Mucosa of rectum (tissue), 2 donors: Measurements from ENCODE around the gene TRMT112.

Experiments
- H3K27ac ChIP-seq, 2 donors: one replicate each; pipeline ENCODE4 v1.7.0; 2013; ENCODE audit warnings: inconsistent platforms in 2 of 2, low read depth in 2 of 2, low read length in 2 of 2
- H3K27me3 ChIP-seq, 2 donors: one replicate each; pipeline ENCODE4 v1.7.0; 2013; ENCODE audit warnings: low read length in 2 of 2; ENCODE audit not compliant: control insufficient read depth in 2 of 2, insufficient read depth in 2 of 2
- H3K36me3 ChIP-seq, 2 donors: one replicate each; pipeline ENCODE4 v1.7.0; 2013; ENCODE audit warnings: low read length in 2 of 2; ENCODE audit not compliant: control insufficient read depth in 2 of 2, insufficient read depth in 2 of 2
- H3K4me1 ChIP-seq, 2 donors: one replicate each; pipeline ENCODE4 v1.7.0; 2013; ENCODE audit warnings: low read length in 2 of 2, mild to moderate bottlenecking in 1 of 2; ENCODE audit not compliant: control insufficient read depth in 2 of 2, insufficient read depth in 2 of 2
- H3K4me3 ChIP-seq, 2 donors: one replicate each; pipeline ENCODE4 v1.7.0; 2013; ENCODE audit warnings: low read length in 2 of 2
- H3K9ac ChIP-seq, 2 donors: one replicate each; pipeline ENCODE4 v1.7.0; 2013; ENCODE audit warnings: low read length in 2 of 2, low read depth in 1 of 2, mild to moderate bottlenecking in 1 of 2
- H3K9me3 ChIP-seq, 2 donors: one replicate each; pipeline ENCODE4 v1.7.0; 2013; ENCODE audit warnings: low read length in 2 of 2; ENCODE audit not compliant: control insufficient read depth in 2 of 2
- donor health status: healthy.
- donor health status: Normal muscosa, but diverticular disease.

TRMT112 gene

DNA sequence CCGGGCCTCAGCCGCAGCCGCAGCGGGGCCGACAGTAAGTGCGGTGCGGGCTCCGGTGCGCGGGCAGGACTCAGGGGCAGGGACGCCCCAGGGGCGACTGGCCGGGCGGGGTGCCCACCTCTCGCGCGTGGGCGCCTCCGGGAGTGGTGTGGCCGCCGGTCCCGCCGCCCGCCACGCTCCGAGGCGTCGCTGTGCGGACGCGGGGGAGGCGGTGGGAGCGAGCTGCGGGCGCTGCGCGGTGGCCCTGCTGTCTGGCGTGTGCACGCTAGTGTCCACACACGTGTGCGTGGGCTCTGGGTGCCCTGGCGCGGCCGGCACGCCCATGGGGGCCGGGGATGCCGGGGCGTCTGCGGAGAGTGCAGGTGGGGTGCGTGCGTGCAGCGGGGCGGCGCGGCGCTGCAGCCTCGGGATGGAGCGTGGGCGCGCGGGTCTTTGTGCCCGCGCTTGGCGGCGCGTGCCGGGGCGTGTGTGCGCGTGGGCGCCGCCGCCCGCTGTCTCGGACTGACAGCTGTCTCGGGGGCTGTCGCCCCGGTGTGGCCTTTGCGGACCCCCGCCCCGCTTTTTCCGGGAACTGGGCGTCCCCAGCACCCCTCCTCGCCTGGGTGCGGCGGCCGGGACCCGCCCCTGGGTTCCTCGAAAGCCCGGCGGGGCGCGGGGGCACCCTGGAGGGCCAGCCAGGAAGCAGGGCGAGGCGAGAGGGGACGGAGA lies 25.5 kb downstream of the TRMT112 start:
- H3K9ac ChIP-seq = no peak overlapping the region
- H3K9me3 ChIP-seq = no peaks in the 10 kb centered on the region
- H3K4me3 ChIP-seq = peak overlapping the region; percentile 20
- H3K27ac ChIP-seq = no peak overlapping the region
- H3K36me3 ChIP-seq = no peaks in the 10 kb centered on the region
- H3K27me3 ChIP-seq = peaks cover 45 to 51% of the 10 kb centered on the region in 2 donors
- H3K4me1 ChIP-seq = peaks cover 4 to 9% of the 10 kb centered on the region in 2 donors

GRCh38 chr11:64291262-64291751 lies 26.1 kb downstream of the TRMT112 start, which contains the start of gene KCNK4:
Gene KCNK4, plus strand, starts transcription at chr11:64291302. Its CDS starts 1,717 bp downstream, at chr11:64293019.
- Histone ChIP-seq H3K4me1 (peaks cover 7 to 14% of the 10 kb centered on the region in 2 donors), H3K9me3 (no peaks in the 10 kb centered on the region), H3K9ac (no peak within 1 kb of the TSS), H3K27me3 (peaks cover 39 to 45% of the 10 kb centered on the region in 2 donors), H3K36me3 (no peaks in the 10 kb centered on the region), H3K27ac (no peak within 1 kb of the TSS), H3K4me3 (peak within 1 kb of the TSS in 1 of 2 donors; percentile 20)

GRCh38 chr11:64290352-64291261 lies 26.8 kb downstream of the TRMT112 start:
- H3K4me3 ChIP-seq = no peak overlapping the region
- H3K27ac ChIP-seq = no peak overlapping the region
- H3K9me3 ChIP-seq = no peaks in the 10 kb centered on the region
- H3K27me3 ChIP-seq = peaks cover 34 to 39% of the 10 kb centered on the region in 2 donors
- peaks cover 12 to 17% of the 10 kb centered on the region in 2 donors for H3K4me1 ChIP-seq
- H3K36me3 ChIP-seq = no peaks in the 10 kb centered on the region
- H3K9ac ChIP-seq = no peak overlapping the region

GRCh38 chr11:64289002-64289564 lies 28.3 kb downstream of the TRMT112 start:
- H3K9me3 ChIP-seq = no peaks in the 10 kb centered on the region
- peaks cover 26 to 31% of the 10 kb centered on the region in 2 donors for H3K27me3 ChIP-seq
- H3K27ac ChIP-seq = no peak overlapping the region
- no peaks in the 10 kb centered on the region for H3K36me3 ChIP-seq
- no peak overlapping the region for H3K9ac ChIP-seq
- no peak overlapping the region for H3K4me3 ChIP-seq
- H3K4me1 ChIP-seq = peaks cover 14 to 20% of the 10 kb centered on the region in 2 donors

GRCh38 chr11:64288353-64288750 lies 29.0 kb downstream of the TRMT112 start:
- peaks cover 21 to 27% of the 10 kb centered on the region in 2 donors for H3K4me1 ChIP-seq

GRCh38 chr11:64287676-64288352 lies 29.5 kb downstream of the TRMT112 start:
- Histone ChIP-seq H3K9me3 (no peaks in the 10 kb centered on the region), H3K4me1 (peaks cover 27 to 32% of the 10 kb centered on the region in 2 donors), H3K27me3 (peaks cover 18 to 22% of the 10 kb centered on the region in 2 donors), H3K9ac (no peak overlapping the region), H3K4me3 (no peak overlapping the region), H3K27ac (no peak overlapping the region), H3K36me3 (no peaks in the 10 kb centered on the region)

More at GRCh38 chr11:64288353-64288750, 29.0 kb downstream of the TRMT112 start:
- Histone ChIP-seq H3K9me3 (no peaks in the 10 kb centered on the region), H3K4me3 (no peak overlapping the region), H3K36me3 (no peaks in the 10 kb centered on the region), H3K9ac (no peak overlapping the region), H3K27me3 (peaks cover 22 to 27% of the 10 kb centered on the region in 2 donors), H3K27ac (no peak overlapping the region)

GRCh38 chr11:64286801-64287159 lies 30.6 kb downstream of the TRMT112 start:
- Histone ChIP-seq H3K27me3 (peaks cover 11 to 14% of the 10 kb centered on the region in 2 donors), H3K9me3 (no peaks in the 10 kb centered on the region), H3K36me3 (peaks cover 2 to 4% of the 10 kb centered on the region in 2 donors), H3K9ac (no peak overlapping the region), H3K4me1 (peaks cover 23 to 26% of the 10 kb centered on the region in 2 donors), H3K4me3 (no peak overlapping the region), H3K27ac (no peak overlapping the region)

DNA sequence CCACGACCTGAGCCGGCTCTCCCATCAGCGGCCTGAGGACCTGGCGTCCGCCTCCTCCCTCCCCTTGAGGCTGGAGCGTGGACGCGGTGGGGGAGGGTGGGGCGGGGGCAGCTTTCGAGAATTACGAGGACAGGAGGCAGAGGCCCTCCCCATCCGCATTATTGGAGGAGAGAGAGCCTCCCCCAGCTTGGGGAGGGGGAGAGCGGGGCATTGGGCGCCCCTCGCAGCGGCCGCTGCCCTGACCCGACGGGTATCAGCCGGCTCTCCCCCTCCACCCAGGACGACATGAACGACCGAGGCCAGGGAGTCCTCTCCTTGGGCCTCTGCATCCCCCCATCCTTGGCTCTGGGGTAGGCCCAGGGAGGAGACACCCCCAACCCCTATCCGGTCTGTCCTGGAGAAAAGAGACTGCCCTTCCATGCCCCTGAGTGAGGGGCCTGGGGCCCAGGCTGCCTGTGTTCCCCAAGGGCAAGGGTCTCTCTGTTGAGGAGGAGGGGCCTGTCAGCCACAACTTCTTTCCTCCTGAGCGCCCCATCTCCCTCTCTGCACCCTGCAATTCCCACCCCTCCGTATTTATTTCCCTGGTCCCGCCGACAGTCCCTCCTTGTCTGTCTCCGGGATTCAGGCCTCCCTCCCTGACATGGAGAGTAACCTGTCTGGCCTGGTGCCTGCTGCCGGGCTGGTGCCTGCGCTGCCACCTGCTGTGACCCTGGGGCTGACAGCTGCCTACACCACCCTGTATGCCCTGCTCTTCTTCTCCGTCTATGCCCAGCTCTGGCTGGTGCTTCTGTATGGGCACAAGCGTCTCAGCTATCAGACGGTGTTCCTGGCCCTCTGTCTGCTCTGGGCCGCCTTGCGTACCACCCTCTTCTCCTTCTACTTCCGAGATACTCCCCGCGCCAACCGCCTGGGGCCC lies 31.2 kb downstream of the TRMT112 start:
- peak overlapping the region; percentile 98 to 99 for H3K27ac ChIP-seq
- H3K4me3 ChIP-seq = peak overlapping the region; percentile 92
- peaks cover 2 to 8% of the 10 kb centered on the region in 2 donors for H3K36me3 ChIP-seq
- peak overlapping the region; percentile 47 to 97 for H3K9ac ChIP-seq
- peaks cover 23 to 24% of the 10 kb centered on the region in 2 donors for H3K4me1 ChIP-seq
- H3K9me3 ChIP-seq = no peaks in the 10 kb centered on the region
- H3K27me3 ChIP-seq = peaks cover 10% of the 10 kb centered on the region in 2 donors
